SJSA1 (cell line): ENCODE results near the gene PDP2. TPM values are rescaled to one million over a fixed set of nuclear protein-coding genes. Genes with fewer than 3 reads are reported as not detected.

Experiments
- DNase-seq, 2 experiments: peaks; one replicate each; pipeline ENCODE4 v3.0.0-alpha.2; 2015 to 2020; ENCODE audit warnings: low spot score in 2 of 2, low read depth in 1 of 2
- H3K27ac ChIP-seq: fragments of 250-450 bp; sonication (Bioruptor Pico); 2 replicates; pipeline ENCODE4 v1.5.1; 2020; ENCODE audit warnings: mild to moderate bottlenecking, moderate library complexity
- H3K27me3 ChIP-seq: fragments of 250-450 bp; sonication (Bioruptor Pico); replicated peaks from 2 replicates; pipeline ENCODE4 v1.5.1; 2020; ENCODE audit warnings: mild to moderate bottlenecking, moderate library complexity
- H3K36me3 ChIP-seq: fragments of 250-450 bp; sonication (Bioruptor Pico); 2 replicates; pipeline ENCODE4 v1.5.1; 2020; ENCODE audit warnings: mild to moderate bottlenecking
- H3K4me1 ChIP-seq: fragments of 250-450 bp; sonication (Bioruptor Pico); replicated peaks from 2 replicates; pipeline ENCODE4 v1.6.1; 2021; ENCODE audit warnings: mild to moderate bottlenecking
- H3K4me3 ChIP-seq: fragments of 250-450 bp; sonication (Bioruptor Pico); 2 replicates; pipeline ENCODE4 v1.5.1; 2020; ENCODE audit warnings: mild to moderate bottlenecking
- H3K9me3 ChIP-seq: fragments of 250-450 bp; sonication (Bioruptor Pico); replicated peaks from 2 replicates; pipeline ENCODE4 v1.5.1; 2020; ENCODE audit warnings: mild to moderate bottlenecking
- total RNA-seq: library from RNA; depleted of rRNA; stranded (reverse); fragments of >200 nt; shearing (Covaris generic); gene quantifications from 2 replicates; pipeline ENCODE4 v1.2.3, GENCODE V29; 2014

The PDP2 gene
- total RNA-seq, 1 experiment from 2014 or later, result 5.0 TPM

GRCh38 chr16:66906916-66907836 is 26.9 kb downstream of the PDP2 start:
- H3K4me1 ChIP-seq, result peaks cover 14% of the 10 kb centered on the region
- H3K27ac ChIP-seq, result no peak overlapping the region
- no peaks in the 10 kb centered on the region for H3K36me3 ChIP-seq
- DNase-seq, result no peak
- no peaks in the 10 kb centered on the region for H3K9me3 ChIP-seq
- H3K4me3 ChIP-seq, result no peak overlapping the region
- no peaks in the 10 kb centered on the region for H3K27me3 ChIP-seq

GRCh38 chr16:66908116-66908515 is 27.8 kb downstream of the PDP2 start:
- Histone ChIP-seq H3K27ac (no peak overlapping the region), H3K4me3 (no peak overlapping the region), H3K4me1 (peaks cover 14% of the 10 kb centered on the region), H3K27me3 (no peaks in the 10 kb centered on the region), H3K36me3 (no peaks in the 10 kb centered on the region), H3K9me3 (no peaks in the 10 kb centered on the region)
- no peak for DNase-seq

- no peak overlapping the region for H3K4me3 ChIP-seq
Measured at GRCh38 chr16:66908762-66909559, 28.6 kb downstream of the PDP2 start.

GRCh38 chr16:66910175-66910940 is 30.0 kb downstream of the PDP2 start:
- Histone ChIP-seq H3K27me3 (no peaks in the 10 kb centered on the region), H3K4me3 (no peak overlapping the region), H3K9me3 (no peaks in the 10 kb centered on the region), H3K36me3 (no peaks in the 10 kb centered on the region), H3K27ac (no peak overlapping the region), H3K4me1 (peaks cover 5% of the 10 kb centered on the region)
- no peak for DNase-seq

More at GRCh38 chr16:66908762-66909559, 28.6 kb downstream of the PDP2 start:
- Histone ChIP-seq H3K9me3 (no peaks in the 10 kb centered on the region), H3K4me1 (peaks cover 14% of the 10 kb centered on the region), H3K36me3 (no peaks in the 10 kb centered on the region), H3K27me3 (no peaks in the 10 kb centered on the region), H3K27ac (no peak overlapping the region)
- DNase-seq, result no peak

DNA sequence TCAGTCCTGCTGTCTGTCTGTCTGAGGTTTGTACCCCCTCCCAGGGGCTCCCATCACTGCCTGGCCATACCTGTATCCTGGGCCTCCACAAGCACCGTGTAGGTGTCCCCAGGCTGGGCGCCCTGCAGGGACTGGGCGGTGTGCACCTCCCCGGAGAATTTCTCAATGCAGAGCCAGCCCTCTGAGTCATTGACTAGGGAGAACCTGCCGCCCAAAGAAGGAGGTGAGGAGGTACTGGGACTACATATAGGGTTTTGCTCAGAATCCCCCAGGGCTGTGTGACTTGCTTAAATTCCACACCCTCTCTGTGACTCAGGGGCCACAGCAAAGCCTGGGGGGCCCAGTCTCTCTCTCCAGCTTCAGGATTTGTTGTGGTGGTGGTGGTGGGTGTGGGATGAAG is 30.8 kb downstream of the PDP2 start:
- H3K9me3 ChIP-seq, result no peaks in the 10 kb centered on the region
- H3K36me3 ChIP-seq, result no peaks in the 10 kb centered on the region
- no peaks in the 10 kb centered on the region for H3K27me3 ChIP-seq
- no peak for DNase-seq
- no peak overlapping the region for H3K4me3 ChIP-seq
- no peak overlapping the region for H3K27ac ChIP-seq
- H3K4me1 ChIP-seq, result no peaks in the 10 kb centered on the region

DNA sequence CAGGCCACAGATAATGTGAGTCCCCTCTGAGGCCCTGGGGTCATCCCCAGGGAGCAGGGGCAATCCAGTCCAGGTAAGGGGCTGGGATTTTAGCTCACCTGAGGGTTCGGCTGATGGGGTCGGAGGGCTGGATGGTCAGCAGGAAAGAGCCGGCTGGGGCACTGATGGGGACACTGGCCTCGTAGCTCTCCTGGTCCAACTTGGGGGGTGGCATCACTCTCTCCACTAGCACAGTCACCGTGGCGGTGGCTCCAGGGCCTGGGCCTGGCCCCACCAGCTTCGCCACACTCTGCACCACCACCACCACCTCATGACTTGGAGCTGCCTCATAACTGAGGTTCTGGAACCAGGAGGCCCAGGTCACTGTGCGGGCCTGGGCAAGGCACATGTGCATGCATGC is 31.5 kb downstream of the PDP2 start:
- no peaks in the 10 kb centered on the region for H3K4me1 ChIP-seq
- H3K27ac ChIP-seq, result no peak overlapping the region
- H3K9me3 ChIP-seq, result no peaks in the 10 kb centered on the region
- DNase-seq, result no peak
- no peaks in the 10 kb centered on the region for H3K36me3 ChIP-seq
- 0 out of 2 replicates have a peak, but pooled peaks cover 2% of the 10 kb centered on the region for H3K27me3 ChIP-seq
- H3K4me3 ChIP-seq, result no peak overlapping the region

DNA sequence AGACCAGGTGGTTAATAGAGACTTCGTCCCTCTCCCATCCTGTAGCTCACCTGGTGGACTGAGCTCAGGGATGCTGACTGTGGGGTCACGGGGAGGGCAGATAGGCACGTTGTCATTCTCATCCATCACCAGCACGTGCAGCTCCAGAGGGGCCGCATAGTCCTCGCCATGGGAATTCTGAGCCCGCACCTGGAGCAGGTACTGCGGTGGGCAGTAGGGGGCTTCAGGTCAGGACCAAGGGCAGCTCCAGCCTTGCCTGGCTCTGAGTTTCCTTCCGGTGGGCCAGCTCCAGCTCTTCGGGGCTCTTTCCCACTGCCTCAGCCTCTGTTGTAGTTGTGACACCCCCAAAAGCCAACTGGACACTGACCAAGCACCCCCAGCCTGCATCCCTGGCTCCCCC is 32.8 kb downstream of the PDP2 start:
- Histone ChIP-seq H3K27ac (no peak overlapping the region), H3K4me3 (no peak overlapping the region), H3K9me3 (no peaks in the 10 kb centered on the region), H3K36me3 (no peaks in the 10 kb centered on the region), H3K27me3 (0 out of 2 replicates have a peak, but pooled peaks cover 2% of the 10 kb centered on the region), H3K4me1 (no peaks in the 10 kb centered on the region)
- no peak for DNase-seq

- no peak for DNase-seq
- Histone ChIP-seq H3K9me3 (no peaks in the 10 kb centered on the region), H3K36me3 (no peaks in the 10 kb centered on the region), H3K27me3 (0 out of 2 replicates have a peak, but pooled peaks cover 2% of the 10 kb centered on the region), H3K4me3 (no peak overlapping the region), H3K4me1 (no peaks in the 10 kb centered on the region), H3K27ac (no peak overlapping the region)
Measured at GRCh38 chr16:66913711-66914110, 33.4 kb downstream of the PDP2 start.

DNA sequence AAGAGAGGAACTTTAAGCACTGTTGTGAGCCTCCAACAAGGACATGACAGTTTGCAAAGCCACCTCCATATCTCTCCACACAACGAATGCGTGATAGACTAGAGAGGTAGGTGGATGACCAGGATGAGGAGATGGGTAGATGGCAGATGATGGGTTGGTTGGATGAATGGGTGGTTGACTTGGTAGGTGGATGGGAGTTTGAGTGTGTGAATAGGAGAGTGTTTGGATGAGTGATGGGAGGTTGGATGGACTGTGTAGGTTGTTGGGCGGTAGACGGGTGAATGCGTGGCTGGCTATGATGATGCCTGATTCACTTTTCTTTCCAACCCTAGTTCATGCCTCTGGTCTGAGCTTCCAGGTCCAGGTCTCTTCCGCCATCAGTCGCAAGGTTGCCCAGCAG is 34.2 kb downstream of the PDP2 start:
- Histone ChIP-seq H3K9me3 (no peaks in the 10 kb centered on the region), H3K4me3 (no peak overlapping the region), H3K36me3 (no peaks in the 10 kb centered on the region), H3K27ac (no peak overlapping the region), H3K27me3 (0 out of 2 replicates have a peak, but pooled peaks cover 2% of the 10 kb centered on the region), H3K4me1 (no peaks in the 10 kb centered on the region)
- no peak for DNase-seq

- DNase-seq, result no peak
- no peaks in the 10 kb centered on the region for H3K4me1 ChIP-seq
- no peak overlapping the region for H3K27ac ChIP-seq
- H3K27me3 ChIP-seq, result 0 out of 2 replicates have a peak, but pooled peaks cover 2% of the 10 kb centered on the region
- no peaks in the 10 kb centered on the region for H3K36me3 ChIP-seq
- H3K4me3 ChIP-seq, result no peak overlapping the region
- H3K9me3 ChIP-seq, result no peaks in the 10 kb centered on the region
Measured at GRCh38 chr16:66915041-66915440, 34.7 kb downstream of the PDP2 start.

DNA sequence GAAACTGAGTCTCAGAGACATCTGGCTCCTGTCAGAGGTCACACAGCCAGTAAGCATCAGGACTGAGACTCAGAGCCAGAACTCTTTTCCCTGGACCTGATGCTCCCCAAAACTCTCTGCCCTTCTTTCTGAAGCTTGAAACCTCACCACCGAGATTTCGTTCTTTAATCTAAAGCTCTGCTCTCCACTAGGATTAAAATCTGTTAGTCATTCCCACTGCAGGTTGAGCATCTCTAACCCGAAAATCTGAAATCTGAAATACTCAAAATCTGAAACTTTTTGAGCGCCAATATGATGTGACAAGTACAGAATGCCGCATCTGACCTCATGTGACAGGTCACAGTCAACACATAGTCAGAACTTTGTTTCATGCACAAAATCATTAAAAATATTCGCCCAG is 36.2 kb downstream of the PDP2 start:
- H3K27ac ChIP-seq, result no peak overlapping the region
- no peaks in the 10 kb centered on the region for H3K4me1 ChIP-seq
- H3K4me3 ChIP-seq, result no peak overlapping the region
- no peaks in the 10 kb centered on the region for H3K36me3 ChIP-seq
- H3K9me3 ChIP-seq, result no peaks in the 10 kb centered on the region
- H3K27me3 ChIP-seq, result 0 out of 2 replicates have a peak, but pooled peaks cover 2% of the 10 kb centered on the region
- DNase-seq, result no peak

GRCh38 chr16:66917741-66918140 is 37.4 kb downstream of the PDP2 start:
- no peak overlapping the region for H3K27ac ChIP-seq
- DNase-seq, result no peak
- no peaks in the 10 kb centered on the region for H3K36me3 ChIP-seq
- 0 out of 2 replicates have a peak, but pooled peaks cover 2% of the 10 kb centered on the region for H3K27me3 ChIP-seq
- H3K4me1 ChIP-seq, result no peaks in the 10 kb centered on the region
- H3K4me3 ChIP-seq, result no peak overlapping the region
- H3K9me3 ChIP-seq, result no peaks in the 10 kb centered on the region

- H3K9me3 ChIP-seq, result no peaks in the 10 kb centered on the region
- no peaks in the 10 kb centered on the region for H3K4me1 ChIP-seq
Measured at GRCh38 chr16:66918355-66918754, 38.0 kb downstream of the PDP2 start.

More at GRCh38 chr16:66918355-66918754, 38.0 kb downstream of the PDP2 start:
- no peak for DNase-seq
- no peaks in the 10 kb centered on the region for H3K36me3 ChIP-seq
- H3K27me3 ChIP-seq, result 0 out of 2 replicates have a peak, but pooled peaks cover 2% of the 10 kb centered on the region
- H3K4me3 ChIP-seq, result no peak overlapping the region
- H3K27ac ChIP-seq, result no peak overlapping the region
